NCI-H2081 treated with DMSO at 0.1 percent for 48 hours (cell line): ENCODE measurements around the gene RTEL1.
"Not testable (repeated sequence)": the region's sequence is repeated elsewhere in the genome, so short reads cannot be mapped to it uniquely, and the experiment has no call there.

ENCODE experiments used
- DNase-seq: peaks from one replicate; lab custom pipeline; 2025; lab: John Stamatoyannopoulos, UW

The RTEL1 gene

GRCh38 chr20:63657937-63658748 lies at the start of gene RTEL1:
Gene RTEL1, plus strand, starts transcription at chr20:63658312. Its CDS starts 1,091 bp downstream, at chr20:63659403.
- DNase-seq: peak; percentile 26

GRCh38 chr20:63610581-63611435 lies 47.3 kb upstream of the RTEL1 start:
- no peak for DNase-seq

GRCh38 chr20:63611646-63612045 lies 46.5 kb upstream of the RTEL1 start:
- no peak for DNase-seq

GRCh38 chr20:63612276-63612931 lies 45.7 kb upstream of the RTEL1 start:
- no peak for DNase-seq

GRCh38 chr20:63613863-63614594 lies 44.1 kb upstream of the RTEL1 start:
- not testable (repeated sequence) for DNase-seq

- DNase-seq: no peak
Observed at GRCh38 chr20:63617092-63617875, 40.8 kb upstream of the RTEL1 start.

- no peak for DNase-seq
Observed at GRCh38 chr20:63617876-63618265, 40.2 kb upstream of the RTEL1 start.

GRCh38 chr20:63618291-63618980 lies 39.7 kb upstream of the RTEL1 start:
- DNase-seq: no peak

- DNase-seq: no peak
Observed at GRCh38 chr20:63619086-63619485, 39.0 kb upstream of the RTEL1 start.

GRCh38 chr20:63619505-63619904 lies 38.6 kb upstream of the RTEL1 start:
- no peak for DNase-seq

- no peak for DNase-seq
Observed at GRCh38 chr20:63620991-63621390, 37.1 kb upstream of the RTEL1 start.

- no peak for DNase-seq
Observed at GRCh38 chr20:63622096-63622495, 36.0 kb upstream of the RTEL1 start.

- no peak for DNase-seq
Observed at GRCh38 chr20:63622732-63623131, 35.4 kb upstream of the RTEL1 start.

- no peak for DNase-seq
Observed at GRCh38 chr20:63624486-63624885, 33.6 kb upstream of the RTEL1 start.

GRCh38 chr20:63625771-63626423 lies 32.2 kb upstream of the RTEL1 start:
- DNase-seq: no peak

GRCh38 chr20:63626424-63627128 lies 31.5 kb upstream of the RTEL1 start, which contains the start of gene GMEB2:
Gene GMEB2, minus strand, starts transcription at chr20:63627101. Its CDS starts 7,704 bp downstream, at chr20:63619397.
- DNase-seq: no peak

GRCh38 chr20:63627129-63627750 lies 30.9 kb upstream of the RTEL1 start:
- DNase-seq: peak; percentile 75

- DNase-seq: no peak
Observed at GRCh38 chr20:63627751-63628245, 30.3 kb upstream of the RTEL1 start.
